HL-60 (cell line): ENCODE measurements around the gene STOM.
"Not testable (repeated sequence)": the region's sequence is repeated elsewhere in the genome, so short reads cannot be mapped to it uniquely, and the experiment has no call there.

Experiments
- DNase-seq, 2 experiments: peaks; one replicate each; pipeline ENCODE4 v3.0.0-alpha.2; 2010 to 2020; ENCODE audit warnings: low read depth in 1 of 2, low spot score in 1 of 2
- H3K27ac ChIP-seq: fragments of 250-450 bp; sonication (Bioruptor Pico); replicated peaks from 2 replicates; pipeline ENCODE4 v1.5.1; 2020; ENCODE audit warnings: mild to moderate bottlenecking, moderate library complexity
- H3K27me3 ChIP-seq: fragments of 250-450 bp; sonication (Bioruptor Pico); 2 replicates; pipeline ENCODE4 v1.5.1; 2021; ENCODE audit warnings: mild to moderate bottlenecking, moderate library complexity; ENCODE audit not compliant: insufficient read depth, poor library complexity, severe bottlenecking
- H3K4me3 ChIP-seq: replicated peaks from 2 replicates; pipeline ENCODE4 v1.5.1; 2011; ENCODE audit warnings: mild to moderate bottlenecking, control low read depth, low read length; ENCODE audit not compliant: insufficient read depth
- CTCF ChIP-seq: IDR thresholded peaks from one replicate; pipeline ENCODE4 v1.5.1; 2011; ENCODE audit warnings: low read length, control low read depth, inconsistent platforms; ENCODE audit not compliant: insufficient read depth
- GABPA ChIP-seq: IDR thresholded peaks from 2 replicates; pipeline ENCODE4 v1.6.1; 2012; ENCODE audit warnings: low read depth
- POLR2AphosphoS5 ChIP-seq: IDR thresholded peaks from 2 replicates; pipeline ENCODE4 v1.6.1; 2012; ENCODE audit warnings: low read depth
- REST ChIP-seq: IDR thresholded peaks from 2 replicates; pipeline ENCODE4 v1.6.1; 2012; ENCODE audit warnings: low read depth; ENCODE audit not compliant: insufficient replicate concordance
- SPI1 ChIP-seq: IDR thresholded peaks from 2 replicates; pipeline ENCODE4 v1.6.1; 2012; ENCODE audit warnings: low read depth, mild to moderate bottlenecking, borderline replicate concordance

Gene STOM

GRCh38 chr9:121398374-121398773, 28.3 kb upstream of the STOM start:
- TF ChIP-seq REST, result no peak
- no peak for TF ChIP-seq POLR2AphosphoS5
- no peak for TF ChIP-seq CTCF
- no peak for TF ChIP-seq SPI1
- no peak for TF ChIP-seq GABPA
- H3K4me3 ChIP-seq, result no peak overlapping the region
- H3K27ac ChIP-seq, result no peak overlapping the region; the same call in 1 of the 2 replicates
- H3K27me3 ChIP-seq, result no peaks in the 10 kb centered on the region
- DNase-seq, result peak in 1 of 2 experiments; percentile 59

GRCh38 chr9:121397277-121397676, 27.2 kb upstream of the STOM start:
- not testable (repeated sequence) for H3K4me3 ChIP-seq, H3K27ac ChIP-seq, DNase-seq, H3K27me3 ChIP-seq

- H3K27ac ChIP-seq, result no peak overlapping the region
- H3K27me3 ChIP-seq, result no peaks in the 10 kb centered on the region
- no peak for DNase-seq
- H3K4me3 ChIP-seq, result no peak overlapping the region
- TF ChIP-seq SPI1, result no peak
- TF ChIP-seq REST, result no peak
- no peak for TF ChIP-seq GABPA
- no peak for TF ChIP-seq CTCF
- no peak for TF ChIP-seq POLR2AphosphoS5
Observed at GRCh38 chr9:121395558-121395957, 25.5 kb upstream of the STOM start.

GRCh38 chr9:121394292-121394691, 24.2 kb upstream of the STOM start:
- peak in 1 of 2 experiments; percentile 37 for DNase-seq
- TF ChIP-seq GABPA (no peak), POLR2AphosphoS5 (no peak), CTCF (no peak), SPI1 (no peak), REST (no peak)
- H3K27me3 ChIP-seq, result no peaks in the 10 kb centered on the region
- H3K27ac ChIP-seq, result peak overlapping the region; percentile 37
- no peak overlapping the region for H3K4me3 ChIP-seq
